ENCODE results near the gene EPHX1. TPM values are rescaled to one million over a fixed set of nuclear protein-coding genes. Genes with fewer than 3 reads are reported as not detected.
"Not testable (repeated sequence)": the region's sequence is repeated elsewhere in the genome, so short reads cannot be mapped to it uniquely, and the experiment has no call there.

Gene EPHX1
- 19.8 TPM for polyA plus RNA-seq (2012; ENCODE audit: insufficient read depth, insufficient read length, low read depth)

DNA sequence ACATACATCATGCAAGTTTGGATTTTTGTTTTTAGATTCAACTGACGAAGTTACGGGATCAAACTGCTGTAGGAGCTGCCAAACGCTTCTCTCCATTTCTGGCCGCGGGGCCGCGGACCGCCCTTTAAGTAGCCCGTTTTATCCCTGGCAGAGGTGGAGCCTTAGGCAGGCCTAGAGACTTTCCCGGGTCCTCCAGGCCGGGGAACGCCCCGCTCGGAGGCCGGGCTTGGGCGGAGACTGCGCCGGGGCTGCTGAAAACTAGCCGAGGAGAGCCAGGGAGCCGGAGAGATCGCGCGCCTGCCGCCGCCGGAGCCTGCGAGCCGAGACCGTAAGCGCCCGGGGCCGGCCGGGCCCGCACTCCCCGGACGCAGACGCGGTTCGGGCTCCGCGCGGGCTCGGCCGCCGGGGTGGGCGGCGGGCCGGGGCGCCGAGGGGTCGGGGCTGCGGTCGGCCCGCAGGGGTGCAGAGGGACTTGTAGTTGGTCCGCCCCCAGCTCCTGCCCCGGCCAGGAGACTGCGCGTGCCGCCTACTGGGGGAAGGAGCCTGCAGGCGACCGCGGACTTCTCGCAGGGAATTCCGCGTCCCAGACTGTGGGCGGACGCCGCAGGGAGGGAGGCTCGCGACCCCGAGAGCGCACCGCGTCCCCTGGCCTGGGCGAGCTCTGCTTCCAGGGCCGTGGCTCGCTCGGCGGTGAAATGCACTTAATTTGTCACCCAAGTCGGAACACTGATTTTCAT lies at the start of gene EPHX1:
Gene EPHX1 (plus strand): TSS at position 283 of the 737 bp plus-strand sequence. CDS start 18,606 bp downstream, outside the sequence.
- Histone ChIP-seq H3K36me3 (no peaks in the 10 kb centered on the region), H3K9me3 (no peaks in the 10 kb centered on the region), H3K4me3 (ENCODE audit: low read depth, low read length) (peak within 1 kb of the TSS; percentile 65), H3K4me1 (peaks cover 5% of the 10 kb centered on the region), H3K27me3 (no peaks in the 10 kb centered on the region)
- TF ChIP-seq, protein P1, sequence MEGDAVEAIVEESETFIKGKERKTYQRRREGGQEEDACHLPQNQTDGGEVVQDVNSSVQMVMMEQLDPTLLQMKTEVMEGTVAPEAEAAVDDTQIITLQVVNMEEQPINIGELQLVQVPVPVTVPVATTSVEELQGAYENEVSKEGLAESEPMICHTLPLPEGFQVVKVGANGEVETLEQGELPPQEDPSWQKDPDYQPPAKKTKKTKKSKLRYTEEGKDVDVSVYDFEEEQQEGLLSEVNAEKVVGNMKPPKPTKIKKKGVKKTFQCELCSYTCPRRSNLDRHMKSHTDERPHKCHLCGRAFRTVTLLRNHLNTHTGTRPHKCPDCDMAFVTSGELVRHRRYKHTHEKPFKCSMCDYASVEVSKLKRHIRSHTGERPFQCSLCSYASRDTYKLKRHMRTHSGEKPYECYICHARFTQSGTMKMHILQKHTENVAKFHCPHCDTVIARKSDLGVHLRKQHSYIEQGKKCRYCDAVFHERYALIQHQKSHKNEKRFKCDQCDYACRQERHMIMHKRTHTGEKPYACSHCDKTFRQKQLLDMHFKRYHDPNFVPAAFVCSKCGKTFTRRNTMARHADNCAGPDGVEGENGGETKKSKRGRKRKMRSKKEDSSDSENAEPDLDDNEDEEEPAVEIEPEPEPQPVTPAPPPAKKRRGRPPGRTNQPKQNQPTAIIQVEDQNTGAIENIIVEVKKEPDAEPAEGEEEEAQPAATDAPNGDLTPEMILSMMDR (IDR thresholded peaks at IDR 0.05; ENCODE audit: low read depth, low read length): peak; percentile 32
- peak; percentile 92 for DNase-seq

DNA sequence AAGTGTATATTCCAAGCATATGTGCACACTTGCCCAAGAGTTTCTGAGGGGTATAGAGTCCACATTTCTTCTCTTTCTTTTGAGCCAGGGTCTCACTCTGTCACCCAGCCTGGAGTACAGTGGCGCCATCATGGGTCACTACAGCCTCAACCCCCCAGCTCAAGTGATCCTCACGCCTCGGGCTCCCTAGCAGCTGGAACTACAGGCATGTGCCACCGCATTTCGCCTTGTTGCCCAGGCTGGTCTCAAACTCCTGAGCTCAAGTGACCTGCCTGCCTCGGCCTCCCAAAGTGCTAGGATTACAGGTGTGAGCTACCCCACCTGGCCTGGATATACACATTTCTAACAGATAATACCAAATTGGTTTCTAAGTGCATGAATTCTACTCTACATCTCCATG lies 49.4 kb upstream of the EPHX1 start:
- H3K36me3 ChIP-seq: no peaks in the 10 kb centered on the region
- TF ChIP-seq, protein P1 (IDR thresholded peaks at IDR 0.05; ENCODE audit: low read depth, low read length): no peak
- H3K9me3 ChIP-seq: no peaks in the 10 kb centered on the region
- DNase-seq: no peak
- H3K4me3 ChIP-seq (ENCODE audit: low read depth, low read length): no peak overlapping the region
- H3K4me1 ChIP-seq: peaks cover 23% of the 10 kb centered on the region
- no peaks in the 10 kb centered on the region for H3K27me3 ChIP-seq

DNA sequence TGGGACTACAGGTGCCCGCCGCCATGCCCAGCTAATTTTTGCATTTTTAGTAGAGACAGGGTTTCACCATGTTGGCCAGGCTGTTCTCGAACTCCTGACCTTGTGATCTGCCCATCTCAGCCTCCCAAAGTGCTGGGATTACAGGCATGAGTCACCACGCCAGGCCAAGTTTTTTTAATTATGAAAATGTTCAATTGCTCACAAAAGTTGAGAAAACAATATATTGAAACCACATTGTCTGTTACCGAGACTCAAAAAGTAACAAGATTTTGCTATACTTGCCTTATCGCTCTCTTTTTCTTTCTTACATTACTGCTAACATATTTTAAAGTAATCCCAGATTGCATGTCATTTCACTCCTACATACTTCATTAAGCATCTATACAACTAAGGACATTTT lies 48.5 kb upstream of the EPHX1 start:
- H3K4me1 ChIP-seq: peaks cover 24% of the 10 kb centered on the region
- H3K9me3 ChIP-seq; H3K27me3 ChIP-seq; DNase-seq; H3K36me3 ChIP-seq; H3K4me3 ChIP-seq (ENCODE audit: low read depth, low read length): not testable (repeated sequence)

DNA sequence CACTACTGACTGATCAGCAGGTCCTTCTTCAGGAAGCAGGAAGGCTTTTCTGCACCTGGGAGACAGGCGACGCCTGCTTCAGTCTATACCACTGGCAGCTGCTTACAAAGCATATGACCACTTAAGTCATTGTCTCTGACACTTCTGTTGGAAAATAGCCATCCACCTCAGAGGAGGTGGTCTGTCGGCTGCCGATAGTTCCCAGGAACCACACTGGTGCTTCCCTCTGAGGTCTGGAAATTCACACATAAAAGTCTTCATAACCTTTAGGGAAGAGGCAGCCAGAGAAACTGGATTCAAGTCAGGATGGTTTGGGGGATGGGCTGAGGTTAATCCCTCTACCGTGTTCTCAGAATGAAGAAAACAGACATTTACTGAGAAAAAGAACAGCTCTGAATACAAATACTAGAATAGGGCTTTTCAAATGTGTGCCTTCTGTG lies 47.9 kb upstream of the EPHX1 start:
- Histone ChIP-seq H3K36me3 (no peaks in the 10 kb centered on the region), H3K4me3 (ENCODE audit: low read depth, low read length) (peak overlapping the region; percentile 20), H3K4me1 (peaks cover 28% of the 10 kb centered on the region), H3K27me3 (no peaks in the 10 kb centered on the region), H3K9me3 (no peaks in the 10 kb centered on the region)
- DNase-seq: peak; percentile 26
- TF ChIP-seq, protein P1 (IDR thresholded peaks at IDR 0.05; ENCODE audit: low read depth, low read length): no peak

DNA sequence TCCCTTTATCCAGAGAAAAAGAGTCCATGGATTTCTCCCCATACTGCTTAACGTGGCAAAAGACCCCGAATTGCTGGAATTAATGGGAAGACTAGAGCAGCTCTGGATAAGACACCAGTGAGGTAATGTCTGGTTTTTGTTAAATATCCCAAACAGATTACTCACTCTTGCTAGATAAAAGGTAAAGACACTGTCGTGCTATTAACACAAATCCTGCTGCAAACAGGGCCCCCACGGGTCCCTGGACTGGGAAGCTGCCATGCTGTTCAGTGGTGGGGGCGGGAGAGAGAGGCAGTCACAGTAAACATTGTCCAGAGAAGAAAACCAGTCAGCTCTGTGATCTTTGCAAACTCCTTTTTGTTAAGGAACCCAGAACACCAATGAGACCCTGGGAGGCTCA lies 47.5 kb upstream of the EPHX1 start:
- Histone ChIP-seq H3K9me3 (no peaks in the 10 kb centered on the region), H3K4me3 (ENCODE audit: low read depth, low read length) (peak overlapping the region; percentile 20), H3K27me3 (no peaks in the 10 kb centered on the region), H3K36me3 (no peaks in the 10 kb centered on the region), H3K4me1 (peaks cover 32% of the 10 kb centered on the region)
- TF ChIP-seq, protein P1 (IDR thresholded peaks at IDR 0.05; ENCODE audit: low read depth, low read length): no peak
- DNase-seq: peak; percentile 63

DNA sequence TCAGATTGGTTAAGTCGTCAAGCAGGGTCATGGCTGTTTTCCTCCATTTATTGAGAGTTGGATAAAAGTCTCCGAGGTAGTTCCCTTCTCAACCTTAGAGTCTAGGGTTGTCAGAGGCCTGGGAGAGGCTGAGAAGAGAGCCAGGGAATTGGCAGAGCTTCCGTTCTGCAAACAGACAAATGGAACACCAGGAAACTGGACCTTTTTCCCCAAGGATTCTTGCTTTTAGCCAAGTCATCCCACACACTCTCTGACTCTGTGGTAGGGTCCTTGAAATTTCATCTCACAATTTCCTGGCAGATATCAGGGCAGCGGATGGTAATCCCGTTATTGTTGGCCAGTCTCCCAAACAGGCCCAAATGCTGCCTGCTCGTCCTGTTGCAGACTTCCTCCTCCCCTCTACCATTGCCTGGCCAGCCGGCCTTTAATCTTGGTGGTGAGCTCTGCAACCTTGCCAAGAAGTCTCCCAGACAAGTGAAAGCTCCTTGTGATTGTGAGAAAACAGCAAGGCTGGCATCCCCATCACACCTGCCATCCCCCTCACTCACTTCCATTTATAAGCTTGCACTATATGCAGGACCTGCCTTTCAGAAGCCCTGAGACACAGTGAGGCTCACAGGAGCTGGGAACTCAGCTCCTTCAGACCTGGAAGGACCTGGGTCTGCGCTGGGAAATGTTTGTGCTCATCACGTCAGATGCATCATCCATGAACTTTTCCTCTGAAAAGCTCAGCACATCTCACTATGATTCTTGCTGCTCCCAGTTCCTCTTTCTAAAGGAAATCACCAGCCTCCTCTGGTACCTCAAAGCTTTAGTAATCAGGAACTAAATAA lies 46.0 kb upstream of the EPHX1 start:
- H3K27me3 ChIP-seq: no peaks in the 10 kb centered on the region
- TF ChIP-seq, protein P1 (IDR thresholded peaks at IDR 0.05; ENCODE audit: low read depth, low read length): no peak
- peak; percentile 53 for DNase-seq
- H3K4me1 ChIP-seq: peaks cover 47% of the 10 kb centered on the region
- H3K4me3 ChIP-seq (ENCODE audit: low read depth, low read length): no peak overlapping the region
- no peaks in the 10 kb centered on the region for H3K9me3 ChIP-seq
- no peaks in the 10 kb centered on the region for H3K36me3 ChIP-seq

Measured in BE2C (cell line).